NCI-H82 (cell line): ENCODE results near the gene LOC101059915.

Experiments
- DNase-seq: peaks from one replicate; lab custom pipeline; 2025; lab: John Stamatoyannopoulos, UW

The LOC101059915 gene

GRCh38 chrX:71667328-71668247 is at the start of gene LOC101059915:
Gene LOC101059915 (plus strand): TSS chrX:71667546.
- DNase-seq: no peak

- DNase-seq: no peak
Observed at GRCh38 chrX:71617742-71618141, 49.6 kb upstream of the LOC101059915 start.

DNA sequence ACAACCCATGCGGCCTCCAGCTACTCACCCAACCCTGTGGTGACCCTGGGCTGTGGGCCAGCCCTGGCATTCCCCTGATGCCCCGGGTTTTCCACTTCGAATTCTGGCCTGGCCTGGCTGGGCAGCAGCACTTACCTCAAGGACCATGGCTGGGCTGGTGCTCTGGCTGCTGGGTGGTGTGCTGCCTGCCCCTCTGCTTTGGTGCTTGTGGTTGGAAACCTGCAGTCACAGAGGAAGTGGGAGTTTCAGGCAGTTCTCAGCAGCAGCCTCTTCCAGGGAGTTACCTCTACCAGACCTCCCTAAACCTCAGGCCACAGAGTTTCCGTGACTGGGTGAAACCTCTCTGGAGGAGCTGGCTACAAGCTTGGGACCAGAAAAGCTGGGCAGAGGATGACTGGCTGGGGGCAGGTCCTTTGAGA is 49.0 kb upstream of the LOC101059915 start, which contains the start of gene CXCR3:
CXCR3 (minus strand) TSS at position 209 of the 419 bp plus-strand sequence; CDS start at position 147, 62 bp downstream.
- DNase-seq: no peak

GRCh38 chrX:71618787-71619186 is 48.6 kb upstream of the LOC101059915 start:
- no peak for DNase-seq

DNA sequence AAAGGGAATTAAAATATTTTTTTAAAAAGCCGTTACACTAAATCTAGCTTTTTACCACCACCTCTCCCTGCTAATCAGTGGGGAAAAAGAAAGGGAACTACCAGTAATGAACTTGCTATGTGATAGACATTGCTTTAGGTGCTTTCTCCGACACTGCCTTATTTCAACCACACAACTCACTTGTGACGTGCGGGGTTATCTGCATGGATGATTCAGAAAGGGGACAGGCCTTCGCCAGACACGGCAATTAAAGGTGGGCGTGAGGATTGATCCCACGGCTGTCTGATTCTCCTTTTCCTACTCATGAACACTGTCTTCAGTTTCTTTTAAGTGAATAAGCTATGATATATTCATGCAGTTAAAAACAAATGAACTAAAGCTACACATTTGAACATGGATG is 48.2 kb upstream of the LOC101059915 start:
- no peak for DNase-seq

DNA sequence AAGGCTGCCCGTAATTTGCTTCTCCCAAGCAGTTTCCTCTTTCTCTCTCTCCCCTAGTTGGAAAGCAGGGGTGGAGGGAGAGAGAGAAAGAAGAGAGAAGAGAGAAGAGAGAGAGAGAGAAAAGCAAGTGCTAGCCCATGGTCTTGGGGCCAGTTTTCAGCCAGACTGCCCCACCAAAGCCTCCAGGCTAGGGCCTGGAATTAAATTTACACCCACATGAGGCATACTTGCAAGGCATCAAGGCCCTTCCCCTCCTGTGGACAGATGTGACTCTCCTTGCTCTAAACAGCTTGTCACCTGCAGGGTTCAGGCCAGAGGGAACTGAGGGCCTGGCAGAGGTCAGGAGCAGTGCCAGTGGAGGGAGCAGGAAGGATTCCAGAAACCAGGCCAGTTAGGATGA is 47.4 kb upstream of the LOC101059915 start:
- DNase-seq: no peak

- no peak for DNase-seq
Observed at GRCh38 chrX:71621603-71622002, 45.7 kb upstream of the LOC101059915 start.

DNA sequence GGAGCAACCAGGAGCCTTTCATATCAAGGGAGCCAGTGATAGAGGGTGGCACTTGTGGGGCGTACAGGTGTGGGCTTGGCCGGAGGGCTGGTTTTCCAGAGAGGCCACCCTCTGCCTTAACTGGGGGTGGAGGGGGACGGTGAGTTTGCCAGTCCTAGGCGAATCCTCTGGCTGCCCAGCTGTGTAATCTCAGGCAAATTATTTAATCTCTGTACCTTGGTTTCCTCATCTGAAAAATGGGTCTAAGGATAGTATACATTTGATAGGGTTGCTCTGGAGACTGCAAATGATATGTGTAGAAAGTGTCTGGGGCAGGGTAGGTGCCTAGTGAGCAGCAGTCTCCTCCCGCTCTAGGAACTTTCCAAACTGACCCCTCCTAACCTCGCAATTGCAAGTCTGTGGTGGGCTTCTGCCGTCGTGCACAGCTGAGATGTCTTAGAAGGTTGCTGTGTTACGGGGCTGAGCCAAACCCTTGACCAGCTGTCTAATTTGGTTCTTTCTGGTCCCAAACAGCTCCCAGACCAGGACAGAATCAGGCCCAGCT is 45.2 kb upstream of the LOC101059915 start:
- no peak for DNase-seq

- peak; percentile 11 for DNase-seq
Observed at GRCh38 chrX:71622576-71623450, 44.5 kb upstream of the LOC101059915 start.

GRCh38 chrX:71623714-71624113 is 43.6 kb upstream of the LOC101059915 start:
- no peak for DNase-seq

DNA sequence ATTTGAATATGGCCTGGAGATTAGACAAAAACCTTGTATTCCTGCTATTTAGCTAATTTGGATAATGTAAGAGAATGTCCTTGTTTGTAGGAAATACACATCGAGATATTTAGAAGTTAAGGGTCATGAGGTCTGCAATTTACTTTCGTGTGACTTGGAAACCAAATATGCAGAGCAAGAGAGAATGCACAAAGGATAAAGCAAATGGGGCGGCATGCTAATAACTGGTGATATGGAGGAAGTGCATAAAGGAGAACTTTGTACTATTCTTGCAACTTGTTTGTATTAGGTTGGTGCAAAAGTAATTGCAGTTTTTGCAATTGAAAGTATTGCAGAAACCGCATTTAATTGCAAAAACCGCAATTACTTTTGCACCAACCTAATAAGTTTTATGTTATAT is 41.9 kb upstream of the LOC101059915 start:
- no peak for DNase-seq

DNA sequence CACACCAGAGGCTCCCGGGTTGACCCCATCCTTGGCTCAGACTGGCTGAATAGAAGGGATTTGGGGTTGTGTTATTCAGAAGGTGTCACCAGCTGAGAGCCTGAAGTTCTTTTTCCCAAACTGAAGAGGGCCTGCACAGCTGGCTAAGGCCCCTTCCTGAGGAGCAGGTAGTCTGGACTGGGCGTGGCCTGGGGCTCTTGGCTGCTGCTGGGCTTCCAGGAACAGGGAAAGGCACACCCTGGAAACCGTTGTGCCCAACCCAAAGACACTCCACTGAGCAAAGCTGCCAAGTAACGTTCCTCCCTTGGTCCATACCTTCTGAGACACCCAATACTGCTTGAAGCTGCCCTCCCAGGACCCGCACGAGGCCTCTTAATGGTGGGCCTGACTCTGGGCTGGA is 40.8 kb upstream of the LOC101059915 start:
- no peak for DNase-seq

DNA sequence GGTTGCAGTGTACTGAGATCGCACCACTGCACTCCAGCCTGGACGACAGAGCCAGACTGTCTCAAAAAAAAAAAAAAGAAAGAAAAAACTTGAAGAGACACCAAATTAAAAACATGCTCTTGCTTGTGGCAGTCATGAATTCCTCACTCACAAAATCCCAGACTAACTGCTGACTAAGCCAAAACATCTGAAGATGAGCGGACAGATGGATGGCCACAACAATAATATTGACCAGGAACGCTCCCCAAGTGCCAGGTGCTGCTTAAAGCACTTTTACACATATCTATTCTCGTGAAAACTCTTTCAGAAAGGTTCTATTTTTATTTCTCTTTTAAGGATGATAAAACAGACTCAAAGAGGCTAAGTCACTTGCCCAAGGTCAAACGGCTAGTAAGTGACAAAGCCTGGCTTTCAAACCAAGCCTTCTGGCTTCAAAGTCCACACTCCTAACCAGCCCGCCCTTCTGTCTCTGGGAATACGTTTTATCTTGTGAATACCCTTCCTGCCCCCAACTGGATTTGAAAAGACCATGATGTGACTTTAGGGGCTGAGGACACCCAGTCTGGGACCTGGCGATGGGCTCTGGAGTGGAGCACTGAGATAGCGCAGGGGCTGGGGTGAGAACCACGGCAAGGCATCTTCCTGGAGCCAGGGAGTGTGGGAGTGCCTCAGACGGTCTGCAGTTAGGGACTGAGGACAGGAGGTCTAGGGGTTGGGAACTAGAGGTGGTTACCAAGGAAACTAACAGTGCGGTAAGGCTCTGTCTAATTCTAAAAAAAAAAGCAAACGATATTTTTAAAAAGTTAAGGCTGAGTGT is 39.5 kb upstream of the LOC101059915 start:
- no peak for DNase-seq

DNA sequence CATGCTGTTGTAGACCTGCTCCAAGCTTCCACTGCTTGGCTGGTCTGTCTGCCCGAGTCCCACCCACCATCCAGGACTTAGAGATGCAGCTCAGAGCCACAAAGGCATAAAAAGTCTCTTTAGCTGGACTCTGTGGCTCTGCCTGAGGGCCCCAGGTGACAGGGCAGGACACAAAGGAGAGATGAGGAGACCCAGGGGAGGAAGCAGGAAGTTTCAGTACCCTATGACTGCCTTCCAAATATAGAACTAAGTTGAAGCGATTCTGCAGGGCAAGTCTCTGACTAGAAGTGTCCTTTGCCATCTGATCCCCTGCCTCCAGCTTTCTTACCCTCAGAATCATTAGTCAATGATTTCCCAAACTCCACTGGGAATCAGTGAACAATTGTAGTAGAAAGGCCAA is 37.9 kb upstream of the LOC101059915 start:
- DNase-seq: no peak

- DNase-seq: no peak
Observed at GRCh38 chrX:71632923-71633657, 34.3 kb upstream of the LOC101059915 start.

DNA sequence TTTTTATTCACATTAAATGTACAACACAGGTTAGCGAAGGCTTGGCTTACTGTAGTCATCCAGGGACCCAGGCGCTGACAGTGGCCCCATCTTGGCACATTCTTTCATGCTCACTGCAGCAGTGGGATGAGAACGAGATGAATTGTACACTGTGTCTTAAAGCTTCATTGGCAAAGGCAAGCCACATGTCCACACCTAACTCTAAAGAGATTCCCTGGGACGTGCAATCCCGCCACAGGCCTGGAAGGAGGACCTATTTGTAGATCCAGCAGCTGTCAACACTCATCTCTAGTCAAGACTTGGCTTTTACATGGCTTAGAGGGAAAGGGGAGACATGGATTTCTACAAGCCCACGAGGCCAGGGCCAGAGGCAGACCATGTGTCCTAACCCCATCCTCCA is 33.0 kb upstream of the LOC101059915 start:
- DNase-seq: no peak

- no peak for DNase-seq
Observed at GRCh38 chrX:71636438-71637252, 30.7 kb upstream of the LOC101059915 start.

DNA sequence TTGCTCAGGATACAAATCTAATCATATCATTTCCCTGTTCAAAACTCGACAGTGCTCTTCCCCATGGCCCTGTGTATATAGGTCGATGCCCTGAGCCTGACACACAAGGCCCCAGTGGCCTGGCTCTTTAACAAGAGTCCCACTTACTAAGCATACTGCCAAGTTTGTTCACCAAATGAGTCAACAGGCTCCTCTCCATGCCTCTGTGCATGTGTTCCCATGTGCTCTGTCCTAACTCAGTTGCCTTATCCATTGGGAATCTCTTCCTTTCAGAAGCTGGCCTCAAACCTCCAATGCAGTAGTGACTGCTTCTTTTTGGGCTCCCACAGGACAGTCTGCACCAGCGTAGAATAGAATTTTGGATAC is 30.1 kb upstream of the LOC101059915 start:
- DNase-seq: no peak

DNA sequence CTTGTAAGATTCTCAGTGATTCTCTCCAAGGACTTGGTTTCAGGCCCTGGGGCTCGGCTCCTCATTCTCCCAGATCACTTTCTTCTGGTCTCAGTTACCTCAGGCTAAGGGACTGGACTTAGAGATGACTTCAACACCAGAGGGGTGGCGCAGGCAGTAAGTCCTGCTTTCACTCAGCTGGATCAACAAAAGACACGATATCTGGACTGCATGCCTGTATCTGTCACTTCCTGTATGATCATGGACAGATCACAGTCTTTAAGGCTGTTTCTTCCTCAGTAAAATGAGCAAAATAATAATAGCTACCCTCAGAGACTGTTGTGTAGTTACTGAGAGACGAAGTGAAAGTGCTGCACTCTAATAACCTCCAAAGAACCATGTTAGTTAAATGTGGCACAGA is 29.5 kb upstream of the LOC101059915 start:
- DNase-seq: no peak

DNA sequence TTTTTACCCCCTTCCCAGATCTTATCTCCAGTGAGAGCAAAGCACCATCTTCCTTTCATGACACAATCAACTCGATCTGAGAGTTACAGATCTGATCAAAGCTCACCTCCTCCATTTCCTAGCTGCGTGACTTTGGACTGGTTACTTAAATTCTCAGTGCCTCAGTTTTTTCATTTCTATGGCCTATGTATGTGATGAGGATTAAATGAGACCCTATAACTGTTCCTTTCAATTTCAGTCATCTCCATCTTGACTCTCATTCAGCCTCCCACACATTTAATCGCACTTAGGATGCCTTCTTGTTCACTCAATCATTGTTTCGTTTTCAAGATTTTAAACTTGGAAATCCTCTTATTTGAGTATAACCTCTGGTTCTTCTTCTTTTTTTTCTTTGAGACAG is 28.9 kb upstream of the LOC101059915 start:
- DNase-seq: no peak
